ENCODE results near the gene IHH. TPM values are rescaled to one million over a fixed set of nuclear protein-coding genes. Genes with fewer than 3 reads are reported as not detected.

The IHH gene
- total RNA-seq, 4 donors from 2014 or later = 0.63 TPM; not detected in 3

DNA sequence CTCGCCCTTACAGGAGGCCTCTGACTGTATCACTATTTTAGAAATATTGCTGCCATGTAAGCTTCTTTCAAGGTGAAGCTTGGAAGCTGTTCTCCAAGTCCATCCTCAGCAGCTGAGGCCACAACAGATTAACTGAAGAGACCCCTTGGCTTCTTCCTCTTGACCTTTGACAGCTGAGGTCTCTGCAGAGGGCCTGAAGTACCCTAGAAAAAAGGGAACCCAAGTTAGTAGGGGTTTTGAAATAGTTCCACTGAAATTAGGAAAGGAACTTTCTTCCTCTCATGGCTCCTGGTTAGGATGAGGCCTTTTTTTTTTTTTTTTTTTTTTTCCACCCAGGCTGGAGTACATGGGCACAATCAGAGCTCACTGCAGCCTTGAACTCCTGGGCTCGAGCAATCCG is 15.5 kb upstream of the IHH start:
- 85 to 97% methylated on average over 3 of the region's 3 CpGs for WGBS, 2 donors
- TF ChIP-seq POLR2A (IDR thresholded peaks at IDR 0.05) = no peak
- Histone ChIP-seq H3K4me3 (no peak overlapping the region), H3K4me1 (no peaks in the 10 kb centered on the region), H3K27me3 (no peaks in the 10 kb centered on the region), H3K9me3 (no peaks in the 10 kb centered on the region), H3K36me3 (peaks cover 0 to 69% (median 12%) of the 10 kb centered on the region in 3 donors), H3K27ac (no peak overlapping the region)
- DNase-seq (ENCODE audit: low spot score in 2 of 2) = no peak

DNA sequence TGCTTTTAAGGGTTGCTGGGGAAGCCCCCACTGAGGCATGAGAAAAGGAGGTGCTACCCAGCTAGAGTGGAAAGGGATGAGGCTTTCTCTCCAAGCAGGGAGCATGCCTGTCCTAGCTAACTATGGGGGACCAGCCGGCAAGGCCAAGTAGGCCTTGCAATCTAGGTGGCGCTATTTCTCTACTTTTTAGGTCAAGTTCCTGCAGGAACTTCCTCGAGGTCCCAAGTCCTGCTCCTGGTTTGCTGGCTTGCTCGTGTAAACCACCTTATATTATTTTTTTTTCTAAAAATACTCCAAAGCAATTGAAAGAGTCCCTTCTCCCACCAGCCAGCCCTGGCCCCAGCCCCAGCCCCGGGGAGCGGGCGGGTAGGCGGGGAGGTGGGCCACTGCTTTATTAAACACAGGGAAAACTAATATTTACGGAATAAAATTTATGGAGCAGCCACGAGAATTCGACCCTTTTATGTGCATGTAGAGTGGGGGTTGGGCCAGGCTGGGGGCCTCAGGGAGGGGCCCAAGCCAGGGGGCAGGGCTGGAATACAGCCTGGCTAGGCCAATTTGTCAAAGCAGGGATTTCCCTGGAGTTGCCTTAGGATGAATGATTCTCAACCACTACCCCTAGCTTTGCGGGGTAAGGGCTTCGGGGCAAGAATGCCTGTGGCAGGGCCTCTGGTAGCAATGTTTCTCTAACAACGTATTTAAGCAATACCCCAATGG is 12.8 kb upstream of the IHH start:
- Histone ChIP-seq H3K27me3 (no peaks in the 10 kb centered on the region), H3K36me3 (peaks cover 0 to 87% (median 12%) of the 10 kb centered on the region in 3 donors), H3K27ac (no peak overlapping the region), H3K9me3 (no peaks in the 10 kb centered on the region), H3K4me1 (no peaks in the 10 kb centered on the region), H3K4me3 (no peak overlapping the region)
- WGBS, 2 donors = 47 to 50% methylated on average over 14 of the region's 14 CpGs
- DNase-seq (ENCODE audit: low spot score in 2 of 2) = no peak
- peak in 4 of 5 experiments; percentile 11 to 37 (median 25) for TF ChIP-seq CTCF (IDR thresholded peaks at IDR 0.05)
- no peak for TF ChIP-seq EP300 (IDR thresholded peaks at IDR 0.05)

DNA sequence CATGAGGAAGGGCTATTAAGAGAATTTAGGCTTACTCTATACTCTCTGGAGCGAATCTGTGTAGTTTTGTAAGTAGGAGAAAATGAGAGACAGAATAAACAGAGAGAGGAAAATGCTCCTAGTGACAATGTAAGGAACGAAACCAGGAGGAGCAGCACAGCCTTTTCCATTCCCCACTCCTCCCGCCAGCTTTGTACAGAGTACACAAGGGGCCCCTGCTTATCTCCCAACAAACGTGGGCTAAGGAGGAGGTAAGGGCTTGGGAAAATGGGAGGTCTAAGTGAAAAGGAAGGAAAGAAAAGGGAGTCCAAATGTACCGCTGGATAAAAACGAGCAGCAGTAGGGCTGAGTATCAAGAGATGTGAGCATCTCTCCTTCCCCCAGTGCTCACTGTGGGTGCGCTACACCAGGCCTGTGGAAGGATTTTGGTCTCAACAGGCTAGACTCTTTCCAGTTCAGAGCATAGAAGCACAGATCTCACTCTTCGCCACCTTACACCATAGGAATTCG is 12.1 kb upstream of the IHH start:
- H3K27me3 ChIP-seq = no peaks in the 10 kb centered on the region
- no peaks in the 10 kb centered on the region for H3K4me1 ChIP-seq
- H3K36me3 ChIP-seq = peaks cover 0 to 84% (median 12%) of the 10 kb centered on the region in 3 donors
- TF ChIP-seq EP300 (IDR thresholded peaks at IDR 0.05) (no peak), POLR2A (IDR thresholded peaks at IDR 0.05) (no peak), CTCF (IDR thresholded peaks at IDR 0.05) (no peak)
- H3K4me3 ChIP-seq = no peak overlapping the region
- 90 to 91% methylated on average over 9 of the region's 9 CpGs for WGBS, 2 donors
- DNase-seq (ENCODE audit: low spot score in 2 of 2) = no peak
- H3K9me3 ChIP-seq = no peaks in the 10 kb centered on the region
- H3K27ac ChIP-seq = no peak overlapping the region

- Histone ChIP-seq H3K4me3 (no peak overlapping the region), H3K4me1 (no peaks in the 10 kb centered on the region), H3K27ac (no peak overlapping the region), H3K27me3 (no peaks in the 10 kb centered on the region), H3K36me3 (peaks cover 0 to 69% (median 3%) of the 10 kb centered on the region in 3 donors), H3K9me3 (no peaks in the 10 kb centered on the region)
- 75 to 77% methylated on average over 6 of the region's 6 CpGs for WGBS, 2 donors
- DNase-seq (ENCODE audit: low spot score in 2 of 2) = no peak
- TF ChIP-seq CTCF (IDR thresholded peaks at IDR 0.05) (no peak), POLR2A (IDR thresholded peaks at IDR 0.05) (no peak), EP300 (IDR thresholded peaks at IDR 0.05) (no peak)
These were observed 10.6 kb upstream of the IHH start for GRCh38 chr2:219071131-219071816.

DNA sequence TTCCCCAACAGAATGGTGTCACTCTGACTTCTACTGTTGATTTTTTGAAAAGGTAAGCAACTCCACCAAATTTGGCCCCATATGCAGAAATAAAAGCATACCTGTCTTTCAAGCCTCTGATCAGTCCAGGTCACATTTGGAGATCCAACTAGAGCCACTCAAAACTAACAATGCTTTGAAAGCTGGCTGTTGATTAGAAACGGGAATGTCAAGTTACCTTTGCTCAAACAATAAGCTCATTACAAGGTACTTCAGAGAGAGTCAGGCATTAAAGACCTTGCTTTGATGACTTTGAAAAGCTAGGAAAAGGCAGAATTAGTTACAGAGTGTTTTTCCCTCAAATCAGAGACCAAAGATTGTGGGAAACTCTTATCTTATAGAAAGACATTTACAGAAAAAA is 4.8 kb upstream of the IHH start:
- H3K4me3 ChIP-seq = no peak overlapping the region
- DNase-seq (ENCODE audit: low spot score in 2 of 2) = no peak
- WGBS, 2 donors = 59 to 68% methylated on average over 1 of the region's 1 CpG
- peaks cover 0 to 10% (median 5%) of the 10 kb centered on the region in 4 donors for H3K4me1 ChIP-seq
- TF ChIP-seq POLR2A (IDR thresholded peaks at IDR 0.05) (no peak), EP300 (IDR thresholded peaks at IDR 0.05) (no peak), CTCF (IDR thresholded peaks at IDR 0.05) (no peak)
- H3K27ac ChIP-seq = no peak overlapping the region
- peaks cover 0 to 31% of the 10 kb centered on the region in 2 donors for H3K27me3 ChIP-seq
- peaks cover 0 to 13% (median 0%) of the 10 kb centered on the region in 3 donors for H3K36me3 ChIP-seq
- no peaks in the 10 kb centered on the region for H3K9me3 ChIP-seq

Measured in tibial nerve (tissue), 4 donors.